CD14-positive monocyte (primary cell): Measurements from ENCODE around the gene CLDN7. TPM values are rescaled to one million over a fixed set of nuclear protein-coding genes. Genes with fewer than 3 reads are reported as not detected.

Experiments
- DNase-seq, 3 donors: peaks; one replicate each; pipeline ENCODE4 v3.0.0-alpha.2; 2011 to 2022
- H2AFZ ChIP-seq: 2 replicates; pipeline ENCODE4 v1.6.0; 2012; ENCODE audit warnings: mild to moderate bottlenecking, low read depth, low read length, inconsistent platforms; ENCODE audit not compliant: insufficient read depth, poor library complexity, severe bottlenecking
- H3K27ac ChIP-seq, 2 donors: 1 replicate in 1 of 2; 2 replicates in 1 of 2; pipeline ENCODE4 v1.5.1; 2012 to 2013; ENCODE audit warnings: low read length in 2 of 2, control low read depth in 1 of 2, inconsistent platforms in 1 of 2, low read depth in 1 of 2, mild to moderate bottlenecking in 1 of 2
- H3K27me3 ChIP-seq, 2 donors: one replicate each; pipeline versions ENCODE4 v1.6.0 to v1.6.1; 2011 to 2013; ENCODE audit warnings: low read length in 2 of 2; ENCODE audit not compliant: control insufficient read depth in 2 of 2, insufficient read depth in 2 of 2
- H3K36me3 ChIP-seq, 2 donors: replicated peaks in 1 of 2; 1 replicate in 1 of 2; 2 replicates in 1 of 2; pipeline versions ENCODE4 v1.5.1 to v1.6.1; 2012 to 2013; ENCODE audit warnings: low read length in 2 of 2, control low read depth in 1 of 2, inconsistent platforms in 1 of 2, mild to moderate bottlenecking in 1 of 2; ENCODE audit not compliant: insufficient read depth in 2 of 2, control insufficient read depth in 1 of 2
- H3K4me1 ChIP-seq, 2 donors: 1 replicate in 1 of 2; 2 replicates in 1 of 2; pipeline versions ENCODE4 v1.5.1 to v1.6.1; 2012 to 2013; ENCODE audit warnings: low read length in 2 of 2, control low read depth in 1 of 2, inconsistent platforms in 1 of 2, mild to moderate bottlenecking in 1 of 2, moderate library complexity in 1 of 2; ENCODE audit not compliant: insufficient read depth in 2 of 2, control insufficient read depth in 1 of 2
- H3K4me2 ChIP-seq: replicated peaks from 2 replicates; pipeline ENCODE3; 2012; ENCODE audit warnings: low read length, moderate library complexity, mild to moderate bottlenecking; ENCODE audit not compliant: poor library complexity, severe bottlenecking; ENCODE audit errors: extremely low read depth
- H3K4me3 ChIP-seq, 3 experiments: fragments of 200-600 bp in 1 of 3; sonication (generic) in 1 of 3; replicated peaks in 1 of 3; 1 replicate in 2 of 3; 2 replicates in 1 of 3; pipeline ENCODE4 v1.5.1; 2011 to 2013; ENCODE audit warnings: low read length in 3 of 3, mild to moderate bottlenecking in 3 of 3, control low read depth in 2 of 3, low read depth in 2 of 3, inconsistent platforms in 1 of 3, moderate library complexity in 1 of 3
- H3K79me2 ChIP-seq: 2 replicates; pipeline ENCODE4 v1.6.0; 2012; ENCODE audit warnings: mild to moderate bottlenecking, control low read depth, inconsistent platforms, low read length, moderate library complexity; ENCODE audit not compliant: insufficient read depth
- H3K9ac ChIP-seq: 2 replicates; pipeline ENCODE4 v1.6.0; 2017; ENCODE audit warnings: low read length, mild to moderate bottlenecking; ENCODE audit not compliant: insufficient read depth, poor library complexity, severe bottlenecking
- H3K9me3 ChIP-seq, 2 donors: replicated peaks in 1 of 2; 1 replicate in 1 of 2; 2 replicates in 1 of 2; pipeline versions ENCODE4 v1.5.1 to v1.6.1; 2012 to 2013; ENCODE audit warnings: low read length in 2 of 2, control low read depth in 1 of 2; ENCODE audit not compliant: control insufficient read depth in 1 of 2, insufficient read depth in 1 of 2
- H4K20me1 ChIP-seq: 2 replicates; pipeline ENCODE4 v1.6.0; 2012; ENCODE audit warnings: mild to moderate bottlenecking, low read length, control low read depth, moderate library complexity; ENCODE audit not compliant: insufficient read depth
- H3K27ac Mint-ChIP-seq, 7 donors: one replicate each; pipeline ENCODE4 v1.8.0; 2020; ENCODE audit warnings: mild to moderate bottlenecking in 7 of 7, mixed read lengths in 7 of 7, moderate library complexity in 6 of 7, inconsistent platforms in 2 of 7
- H3K27me3 Mint-ChIP-seq, 3 donors: one replicate each; pipeline ENCODE4 v1.8.0; 2021 to 2022; ENCODE audit warnings: low read depth in 3 of 3, mild to moderate bottlenecking in 3 of 3, mixed read lengths in 3 of 3, moderate library complexity in 3 of 3, inconsistent platforms in 1 of 3
- H3K36me3 Mint-ChIP-seq, 2 donors: one replicate each; pipeline ENCODE4 v1.8.0; 2020; ENCODE audit warnings: mixed read lengths in 2 of 2, inconsistent platforms in 1 of 2, mild to moderate bottlenecking in 1 of 2
- H3K4me1 Mint-ChIP-seq: one replicate; pipeline ENCODE4 v1.8.0; 2020; ENCODE audit warnings: mild to moderate bottlenecking, mixed read lengths
- H3K4me3 Mint-ChIP-seq, 2 donors: one replicate each; pipeline ENCODE4 v1.8.0; 2020; ENCODE audit warnings: mild to moderate bottlenecking in 2 of 2, mixed read lengths in 2 of 2, moderate library complexity in 1 of 2
- H3K9me3 Mint-ChIP-seq, 7 donors: one replicate each; pipeline ENCODE4 v1.8.0; 2020 to 2022; ENCODE audit warnings: mixed read lengths in 7 of 7, mild to moderate bottlenecking in 6 of 7, moderate library complexity in 6 of 7, inconsistent platforms in 2 of 7
- CTCF ChIP-seq: fragments of 200-600 bp; IDR thresholded peaks from one replicate; pipeline ENCODE4 v1.8.0; 2022; ENCODE audit warnings: antibody characterized with exemption, mild to moderate bottlenecking
- WGBS: methylation state at CpG from one replicate; pipeline ENCODE4 v1.1.5; 2013; ENCODE audit warnings: missing lambda C conversion rate; ENCODE audit not compliant: insufficient coverage; 5-methylcytosine and 5-hydroxymethylcytosine counted together
- intact Hi-C, 2 donors: fragments of 100-400 bp; cut with micrococcal nuclease; formaldehyde crosslinking; loops; one replicate each; pipeline versions ENCODE4 v1.15.0 to v1.15.1; 2023
- polyA plus RNA-seq, 3 donors: library from polyadenylated mRNA; depleted of rRNA in 1 of 3; unstranded in 2 of 3; stranded (reverse) in 1 of 3; fragments of 300-500 nt in 2 of 3; fragments of >200 nt in 1 of 3; fragmentation: Illumina TruSeq in 2 of 3; gene quantifications; 1 replicate in 2 of 3; 2 replicates in 1 of 3; pipeline ENCODE4 v1.2.3, GENCODE V29; 2012 to 2021

Gene CLDN7
- polyA plus RNA-seq, 3 donors: 0.49 to 13.4 (median 2.1) TPM

- no peak overlapping the region for H3K4me3 ChIP-seq
- peaks cover 48 to 66% of the 10 kb centered on the region in 2 donors for H3K36me3 ChIP-seq
- peaks cover 31 to 39% of the 10 kb centered on the region in 2 donors for H3K4me1 ChIP-seq
- intact Hi-C loops: loop anchor here (5.0 kb wide), 1 partner anchor 74 kb away; no protein-coding TSS in a partner anchor
- H3K27ac ChIP-seq: no peak overlapping the region
- WGBS: 90% methylated on average over 5 of the region's 7 CpGs
- peaks cover 18% of the 10 kb centered on the region for H4K20me1 ChIP-seq
- no peak overlapping the region for H3K9ac ChIP-seq
- H3K27me3 ChIP-seq: no peaks in the 10 kb centered on the region
- Mint-ChIP-seq H3K27me3 (peaks cover 0 to 2% (median 2%) of the 10 kb centered on the region in 3 donors), H3K4me1 (peaks cover 37% of the 10 kb centered on the region), H3K36me3 (peaks cover 54 to 66% of the 10 kb centered on the region in 2 donors), H3K4me3 (no peak overlapping the region), H3K27ac (no peak overlapping the region), H3K9me3 (peaks cover 0 to 2% (median 0%) of the 10 kb centered on the region in 7 donors)
- no peak overlapping the region for H2AFZ ChIP-seq
- no peak for DNase-seq
- H3K79me2 ChIP-seq: peaks cover 24% of the 10 kb centered on the region
- no peak overlapping the region for H3K4me2 ChIP-seq
- no peak for TF ChIP-seq CTCF
- no peaks in the 10 kb centered on the region for H3K9me3 ChIP-seq
These were observed 39.3 kb downstream of the CLDN7 start for GRCh38 chr17:7222972-7223292.

GRCh38 chr17:7222093-7222971, 39.9 kb downstream of the CLDN7 start:
- peaks cover 0 to 2% (median 0%) of the 10 kb centered on the region in 7 donors for H3K9me3 Mint-ChIP-seq
- H3K27ac ChIP-seq: no peak overlapping the region
- no peaks in the 10 kb centered on the region for H3K9me3 ChIP-seq
- peak overlapping the region in 1 of 7 donors; percentile 73 for H3K27ac Mint-ChIP-seq
- no peak overlapping the region for H3K9ac ChIP-seq
- H3K79me2 ChIP-seq: peaks cover 29% of the 10 kb centered on the region
- intact Hi-C loops: loop anchor here (5.0 kb wide), 1 partner anchor 75 kb away; no protein-coding TSS in a partner anchor
- H2AFZ ChIP-seq: no peak overlapping the region
- peaks cover 18% of the 10 kb centered on the region for H4K20me1 ChIP-seq
- no peaks in the 10 kb centered on the region for H3K27me3 ChIP-seq
- H3K27me3 Mint-ChIP-seq: peaks cover 0 to 2% (median 2%) of the 10 kb centered on the region in 3 donors
- H3K4me3 Mint-ChIP-seq: no peak overlapping the region
- peaks cover 48 to 60% of the 10 kb centered on the region in 2 donors for H3K36me3 ChIP-seq
- H3K4me2 ChIP-seq: no peak overlapping the region
- peaks cover 51 to 60% of the 10 kb centered on the region in 2 donors for H3K36me3 Mint-ChIP-seq
- peaks cover 42% of the 10 kb centered on the region for H3K4me1 Mint-ChIP-seq
- no peak overlapping the region for H3K4me3 ChIP-seq
- no peak for DNase-seq
- WGBS: 95% methylated on average over 11 of the region's 15 CpGs
- TF ChIP-seq CTCF: no peak
- H3K4me1 ChIP-seq: peaks cover 36 to 43% of the 10 kb centered on the region in 2 donors
